DND-41 (cell line): ENCODE data around the gene EPRS1.
"Not testable (repeated sequence)": the region's sequence is repeated elsewhere in the genome, so short reads cannot be mapped to it uniquely, and the experiment has no call there.

Source experiments
- ATAC-seq: fragments of 200-7000 bp; cut with Tn5 transposase; 3 replicates; pipeline ENCODE4 v1.9.1; 2021; ENCODE audit warnings: low read depth; ENCODE audit not compliant: insufficient read depth
- DNase-seq: peaks from one replicate; pipeline ENCODE4 v3.0.0-alpha.2; 2020
- H2AFZ ChIP-seq: 2 replicates; pipeline ENCODE4 v1.6.0; 2012; ENCODE audit warnings: low read depth, low read length
- H3K27ac ChIP-seq: 2 replicates; pipeline ENCODE4 v1.5.1; 2012; ENCODE audit warnings: low read length, inconsistent platforms
- H3K27me3 ChIP-seq: fragments of 200-600 bp; sonication (generic); 2 replicates; pipeline ENCODE4 v1.6.0; 2012; ENCODE audit warnings: low read length, mild to moderate bottlenecking, inconsistent platforms; ENCODE audit not compliant: insufficient read depth, poor library complexity
- H3K36me3 ChIP-seq: 2 replicates; pipeline ENCODE4 v1.5.1; 2012; ENCODE audit warnings: low read length, inconsistent platforms; ENCODE audit not compliant: insufficient read depth
- H3K4me1 ChIP-seq: 2 replicates; pipeline ENCODE4 v1.5.1; 2012; ENCODE audit warnings: mild to moderate bottlenecking, low read length; ENCODE audit not compliant: insufficient read depth
- H3K4me2 ChIP-seq: 2 replicates; pipeline ENCODE4 v1.6.0; 2012; ENCODE audit warnings: mild to moderate bottlenecking, moderate library complexity, low read length, inconsistent platforms; ENCODE audit not compliant: insufficient read depth
- H3K4me3 ChIP-seq, 2 experiments: fragments of 200-600 bp in 1 of 2; shearing (Covaris generic) in 1 of 2; 2 replicates each; pipeline ENCODE4 v1.5.1; 2012 to 2016; ENCODE audit warnings: inconsistent platforms in 2 of 2, low read length in 2 of 2, mild to moderate bottlenecking in 2 of 2, low read depth in 1 of 2, moderate library complexity in 1 of 2
- H3K79me2 ChIP-seq: 2 replicates; pipeline ENCODE4 v1.6.0; 2012; ENCODE audit warnings: low read length, inconsistent platforms; ENCODE audit not compliant: insufficient read depth
- H3K9ac ChIP-seq: 2 replicates; pipeline ENCODE4 v1.6.0; 2012; ENCODE audit warnings: low read depth, mild to moderate bottlenecking, inconsistent platforms, low read length, moderate library complexity
- H3K9me3 ChIP-seq: 2 replicates; pipeline ENCODE4 v1.5.1; 2012; ENCODE audit warnings: low read length, moderate library complexity, mild to moderate bottlenecking, inconsistent platforms; ENCODE audit not compliant: insufficient read depth, severe bottlenecking
- H4K20me1 ChIP-seq: 2 replicates; pipeline ENCODE4 v1.6.0; 2012; ENCODE audit warnings: low read length; ENCODE audit not compliant: insufficient read depth
- EZH2 ChIP-seq: IDR thresholded peaks from 3 replicates; pipeline ENCODE4 v1.6.1; 2012; ENCODE audit warnings: borderline replicate concordance, low read depth, mild to moderate bottlenecking, moderate library complexity, low read length, inconsistent platforms; ENCODE audit not compliant: severe bottlenecking
- TF ChIP-seq, protein P1 (sequence below): IDR thresholded peaks from 2 replicates; pipeline ENCODE4 v1.5.1; 2012; ENCODE audit warnings: borderline replicate concordance, low read length, moderate library complexity, mild to moderate bottlenecking; ENCODE audit not compliant: poor library complexity, severe bottlenecking; ENCODE audit errors: extremely low read depth

EPRS1 gene

DNA sequence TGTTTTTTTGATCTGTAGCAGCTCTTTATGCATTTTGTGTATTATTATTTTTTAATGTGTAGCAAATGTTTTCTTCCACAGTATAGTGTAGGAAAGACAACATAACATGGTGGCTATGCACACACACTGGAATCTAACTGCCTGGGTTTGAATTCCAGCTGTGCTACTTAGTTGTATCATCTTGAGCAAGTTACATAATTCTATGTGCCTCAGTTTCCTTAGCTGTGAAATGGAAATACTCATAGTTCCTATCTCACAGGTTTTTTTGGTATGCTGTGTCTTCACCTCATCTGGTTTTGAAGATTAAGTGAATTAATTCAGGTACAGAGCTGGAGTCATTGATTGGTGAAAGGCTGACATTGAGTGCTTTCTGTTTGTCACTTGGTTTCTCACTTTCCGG lies 46.4 kb upstream of the EPRS1 start:
- peaks cover 8% of the 10 kb centered on the region for H3K36me3 ChIP-seq
- H3K4me2 ChIP-seq = no peak overlapping the region
- peaks cover 47% of the 10 kb centered on the region for H3K79me2 ChIP-seq
- no peaks in the 10 kb centered on the region for H4K20me1 ChIP-seq
- no peak overlapping the region for H3K9ac ChIP-seq
- TF ChIP-seq EZH2 = no peak
- TF ChIP-seq, protein P1, sequence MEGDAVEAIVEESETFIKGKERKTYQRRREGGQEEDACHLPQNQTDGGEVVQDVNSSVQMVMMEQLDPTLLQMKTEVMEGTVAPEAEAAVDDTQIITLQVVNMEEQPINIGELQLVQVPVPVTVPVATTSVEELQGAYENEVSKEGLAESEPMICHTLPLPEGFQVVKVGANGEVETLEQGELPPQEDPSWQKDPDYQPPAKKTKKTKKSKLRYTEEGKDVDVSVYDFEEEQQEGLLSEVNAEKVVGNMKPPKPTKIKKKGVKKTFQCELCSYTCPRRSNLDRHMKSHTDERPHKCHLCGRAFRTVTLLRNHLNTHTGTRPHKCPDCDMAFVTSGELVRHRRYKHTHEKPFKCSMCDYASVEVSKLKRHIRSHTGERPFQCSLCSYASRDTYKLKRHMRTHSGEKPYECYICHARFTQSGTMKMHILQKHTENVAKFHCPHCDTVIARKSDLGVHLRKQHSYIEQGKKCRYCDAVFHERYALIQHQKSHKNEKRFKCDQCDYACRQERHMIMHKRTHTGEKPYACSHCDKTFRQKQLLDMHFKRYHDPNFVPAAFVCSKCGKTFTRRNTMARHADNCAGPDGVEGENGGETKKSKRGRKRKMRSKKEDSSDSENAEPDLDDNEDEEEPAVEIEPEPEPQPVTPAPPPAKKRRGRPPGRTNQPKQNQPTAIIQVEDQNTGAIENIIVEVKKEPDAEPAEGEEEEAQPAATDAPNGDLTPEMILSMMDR = no peak
- H3K4me1 ChIP-seq = peaks cover 43% of the 10 kb centered on the region
- no peaks in the 10 kb centered on the region for H3K27me3 ChIP-seq
- DNase-seq (no peak), ATAC-seq (no peak)
- H3K4me3 ChIP-seq = no peak overlapping the region
- H3K27ac ChIP-seq = no peak overlapping the region
- H2AFZ ChIP-seq = no peak overlapping the region
- no peaks in the 10 kb centered on the region for H3K9me3 ChIP-seq

- H4K20me1 ChIP-seq = no peaks in the 10 kb centered on the region
- H2AFZ ChIP-seq = peak within 1 kb of the TSS; percentile 71
- no peaks in the 10 kb centered on the region for H3K27me3 ChIP-seq
- ATAC-seq (peak; percentile 77), DNase-seq (peak; percentile 94)
- no peaks in the 10 kb centered on the region; the same call in 1 of the 2 replicates for H3K36me3 ChIP-seq
- TF ChIP-seq, protein P1 = no peak
- TF ChIP-seq EZH2 = no peak
- H3K9me3 ChIP-seq = no peaks in the 10 kb centered on the region
- H3K79me2 ChIP-seq = peaks cover 48% of the 10 kb centered on the region
- H3K4me3 ChIP-seq = peak within 1 kb of the TSS; percentile 38 to 75
- H3K27ac ChIP-seq = peak within 1 kb of the TSS; percentile 52
- peaks cover 32% of the 10 kb centered on the region for H3K4me1 ChIP-seq
- H3K9ac ChIP-seq = peak within 1 kb of the TSS; percentile 52
- H3K4me2 ChIP-seq = peak within 1 kb of the TSS; percentile 87
These were observed 43.6 kb upstream of the EPRS1 start, which contains the start of gene BPNT1 for GRCh38 chr1:220089650-220090556. TSS of gene BPNT1 (minus strand) at chr1:220089788. CDS start at chr1:220079846, 9,942 bp downstream.

DNA sequence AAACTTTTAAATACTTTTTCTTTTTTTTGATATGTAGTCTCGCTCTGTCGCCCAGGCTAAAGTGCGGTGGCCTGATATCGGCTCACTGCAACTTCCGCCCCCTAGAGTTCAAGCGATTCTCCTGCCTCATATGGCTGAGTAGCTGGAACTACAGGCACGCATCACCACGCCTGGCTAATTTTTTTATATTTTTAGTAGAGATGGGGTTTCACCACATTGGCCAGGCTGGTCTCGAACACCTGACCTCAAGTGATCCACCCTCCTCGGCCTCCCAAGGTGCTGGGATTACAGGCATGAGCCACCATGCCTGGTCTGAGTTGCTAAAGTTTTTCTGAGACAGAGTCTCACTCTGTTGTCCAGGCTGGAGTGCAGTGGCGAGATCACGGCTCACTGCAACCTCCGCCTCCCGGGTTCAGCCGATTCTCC lies 40.0 kb upstream of the EPRS1 start:
- not testable (repeated sequence) for H4K20me1 ChIP-seq, H3K4me3 ChIP-seq, H3K9me3 ChIP-seq, H2AFZ ChIP-seq, H3K36me3 ChIP-seq, H3K27me3 ChIP-seq, H3K9ac ChIP-seq, H3K4me2 ChIP-seq, DNase-seq, ATAC-seq, H3K27ac ChIP-seq
- H3K79me2 ChIP-seq = peaks cover 43% of the 10 kb centered on the region
- TF ChIP-seq, protein P1 = peak; percentile 28
- peaks cover 21% of the 10 kb centered on the region for H3K4me1 ChIP-seq
